PC-9 (cell line): ENCODE data around the gene MAEL.

ENCODE experiments used
- EZH2 ChIP-seq: fragments of 200-600 bp; sonication (generic); IDR thresholded peaks from 2 replicates; pipeline ENCODE4 v1.8.0; 2017; ENCODE audit warnings: antibody characterized with exemption, low read depth
- TF ChIP-seq, protein P1 (sequence below): fragments of 200-600 bp; sonication (generic); conservative IDR thresholded peaks from 2 replicates; pipeline ENCODE4 v1.6.1; 2017; ENCODE audit warnings: mixed run types, antibody characterized with exemption, mild to moderate bottlenecking, moderate library complexity

DNA sequence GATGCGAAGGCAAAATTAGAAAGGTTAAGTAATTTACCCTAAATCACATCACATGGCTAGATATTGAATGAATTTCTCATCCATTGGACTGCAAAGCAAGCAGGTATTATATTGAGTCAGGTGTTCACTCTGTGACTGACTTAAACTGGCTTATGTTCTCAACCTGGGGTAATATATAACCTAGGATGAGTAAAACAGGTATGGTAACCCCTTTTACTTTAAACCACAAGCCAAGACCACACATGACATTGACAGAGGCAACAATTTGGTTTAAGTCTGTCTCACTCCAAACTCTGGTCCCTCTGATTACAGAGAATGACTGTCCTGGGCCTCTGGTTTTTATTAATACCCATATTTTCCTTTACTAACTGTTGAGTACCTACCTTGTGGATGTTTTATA lies 33.3 kb downstream of the MAEL start:
- TF ChIP-seq, protein P1, sequence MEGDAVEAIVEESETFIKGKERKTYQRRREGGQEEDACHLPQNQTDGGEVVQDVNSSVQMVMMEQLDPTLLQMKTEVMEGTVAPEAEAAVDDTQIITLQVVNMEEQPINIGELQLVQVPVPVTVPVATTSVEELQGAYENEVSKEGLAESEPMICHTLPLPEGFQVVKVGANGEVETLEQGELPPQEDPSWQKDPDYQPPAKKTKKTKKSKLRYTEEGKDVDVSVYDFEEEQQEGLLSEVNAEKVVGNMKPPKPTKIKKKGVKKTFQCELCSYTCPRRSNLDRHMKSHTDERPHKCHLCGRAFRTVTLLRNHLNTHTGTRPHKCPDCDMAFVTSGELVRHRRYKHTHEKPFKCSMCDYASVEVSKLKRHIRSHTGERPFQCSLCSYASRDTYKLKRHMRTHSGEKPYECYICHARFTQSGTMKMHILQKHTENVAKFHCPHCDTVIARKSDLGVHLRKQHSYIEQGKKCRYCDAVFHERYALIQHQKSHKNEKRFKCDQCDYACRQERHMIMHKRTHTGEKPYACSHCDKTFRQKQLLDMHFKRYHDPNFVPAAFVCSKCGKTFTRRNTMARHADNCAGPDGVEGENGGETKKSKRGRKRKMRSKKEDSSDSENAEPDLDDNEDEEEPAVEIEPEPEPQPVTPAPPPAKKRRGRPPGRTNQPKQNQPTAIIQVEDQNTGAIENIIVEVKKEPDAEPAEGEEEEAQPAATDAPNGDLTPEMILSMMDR: no peak
- no peak for TF ChIP-seq EZH2
